HG02973 (cell line): ENCODE results near the gene MYO1D.
A peak's percentile ranks its signal among the peaks of the same experiment; 100 is the strongest.

Experiments
- ATAC-seq: cut with Tn5 transposase; IDR thresholded peaks from one replicate; pipeline ENCODE4 v1.9.1; 2021; ENCODE audit warnings: moderate library complexity; ENCODE audit not compliant: unreplicated experiment

MYO1D gene

DNA sequence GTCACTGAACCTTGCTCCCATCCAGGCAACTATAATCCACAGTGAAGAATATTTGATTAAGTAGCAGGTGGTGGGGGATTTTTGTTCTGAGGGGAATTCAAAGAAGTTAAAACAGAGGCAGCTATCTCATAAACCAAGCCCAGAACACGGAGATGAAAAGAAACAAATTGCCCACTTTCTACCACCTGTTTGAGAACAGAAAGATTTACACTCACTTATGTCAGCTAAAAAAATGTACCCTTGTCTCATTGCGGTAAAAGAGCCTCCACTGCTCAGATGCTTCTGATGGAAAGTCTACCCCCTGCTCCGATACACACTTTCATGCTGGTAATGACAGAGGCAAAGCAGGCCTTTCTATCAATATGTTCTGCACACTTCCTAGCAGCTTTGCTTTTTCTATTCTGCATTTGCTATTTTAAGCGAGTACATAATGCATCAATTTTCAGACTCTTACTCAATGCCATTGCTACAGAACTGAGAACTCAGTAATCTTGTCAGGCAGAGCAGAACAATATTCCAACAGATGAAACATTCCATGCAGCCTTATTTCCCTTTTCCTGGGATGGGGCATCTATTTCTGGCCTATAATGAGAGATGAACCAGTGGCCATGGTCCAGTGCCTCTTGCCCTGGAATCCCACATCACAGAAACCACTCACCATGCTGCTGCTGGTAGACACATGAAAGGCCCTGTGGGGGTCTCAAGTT, 361.1 kb downstream of the MYO1D start:
- no peak for ATAC-seq

DNA sequence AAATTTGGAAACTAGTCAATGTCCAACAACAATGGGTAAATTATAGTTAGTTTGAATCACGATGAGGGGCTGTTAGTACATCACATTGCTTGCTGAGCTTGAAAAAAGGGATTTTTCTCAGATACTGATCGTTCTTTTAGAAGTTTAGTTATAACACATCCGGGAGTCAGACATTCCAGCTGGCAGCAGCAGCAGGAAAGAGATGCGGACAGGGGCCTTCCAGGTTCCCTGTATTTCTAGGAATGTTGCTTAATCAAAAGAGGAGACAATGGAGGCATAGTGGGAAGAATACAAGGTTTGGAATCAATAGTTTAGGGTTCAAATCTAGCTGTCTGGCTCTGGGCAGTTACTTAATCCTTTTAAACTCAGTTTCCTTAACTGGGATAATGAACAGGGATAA, 362.3 kb downstream of the MYO1D start:
- ATAC-seq: no peak

DNA sequence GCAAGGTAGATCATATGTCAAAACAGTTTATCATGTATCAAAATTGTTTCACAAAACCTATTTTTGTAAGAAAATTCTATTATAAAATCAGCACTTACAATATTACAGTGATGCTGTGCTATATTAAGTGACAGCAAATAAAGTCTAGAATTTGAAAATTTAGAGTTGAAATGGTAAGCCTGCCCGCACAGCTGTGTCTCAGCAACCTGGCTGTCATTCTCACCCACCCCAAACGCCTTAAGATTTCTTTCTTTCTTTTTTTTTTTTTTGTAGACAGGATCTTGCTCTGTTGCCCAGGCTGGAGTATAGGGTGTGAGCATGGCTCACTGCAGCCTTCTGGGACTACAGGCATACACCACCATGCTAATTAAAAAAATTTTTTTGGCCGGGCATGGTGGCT, 363.3 kb downstream of the MYO1D start:
- no peak for ATAC-seq

DNA sequence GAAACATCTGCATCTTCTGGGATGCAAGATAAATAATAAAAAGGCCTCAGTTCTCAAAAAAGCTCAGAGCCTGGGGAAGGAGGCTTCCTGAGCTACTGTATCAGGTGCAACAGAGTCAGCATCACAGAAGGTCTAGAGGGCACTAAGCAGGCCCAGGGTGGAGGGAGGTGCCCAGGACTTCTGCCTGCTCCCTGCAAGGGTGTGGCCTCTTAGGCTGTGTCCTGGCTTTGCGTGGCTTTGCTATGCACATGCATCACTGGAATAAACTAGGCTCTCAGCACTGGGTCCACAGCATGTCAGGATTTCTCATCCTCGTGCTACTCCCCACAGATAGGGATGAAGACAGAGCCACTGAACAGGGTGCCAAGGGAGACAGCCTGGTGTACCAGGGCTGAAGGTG, 364.6 kb downstream of the MYO1D start:
- ATAC-seq: no peak

DNA sequence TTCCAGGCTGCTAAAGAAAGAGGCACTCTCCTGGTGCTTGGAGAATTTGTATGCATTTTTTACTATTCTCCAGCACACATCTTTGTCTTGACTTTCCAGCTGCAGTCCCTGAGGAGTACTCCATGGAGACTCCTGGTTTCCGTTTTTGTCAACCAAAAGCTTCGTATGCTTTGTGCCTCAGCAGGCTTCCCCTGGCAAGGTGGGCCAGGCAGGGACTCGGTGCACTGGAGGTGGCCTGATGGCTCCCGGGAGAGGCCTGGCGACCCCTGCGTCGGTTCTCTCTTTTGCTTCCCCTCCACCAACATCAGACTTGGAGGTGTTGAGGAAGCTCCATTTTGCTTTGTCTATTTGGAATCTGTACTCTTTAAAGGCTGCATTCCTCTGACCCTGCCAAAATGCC, 366.5 kb downstream of the MYO1D start:
- ATAC-seq: no peak

DNA sequence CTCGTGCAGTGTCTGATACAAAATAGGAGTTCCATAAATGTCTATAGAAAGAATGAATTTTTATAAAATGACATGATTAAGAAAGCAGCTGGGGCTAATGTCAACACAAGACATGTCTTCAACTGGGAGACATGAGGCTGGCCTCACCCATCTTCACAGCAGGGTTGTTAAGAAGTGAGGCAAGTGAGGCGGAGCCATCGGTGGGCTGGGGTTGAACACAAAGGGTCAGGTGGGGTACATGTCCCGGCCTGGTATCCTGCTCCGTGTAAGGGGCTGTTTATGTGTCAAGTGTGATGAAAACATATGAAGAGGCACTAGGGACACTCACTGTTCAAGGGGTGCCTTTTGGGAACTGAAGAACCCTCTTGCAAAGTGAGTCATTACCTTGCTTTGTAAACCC, 368.0 kb downstream of the MYO1D start:
- no peak for ATAC-seq

DNA sequence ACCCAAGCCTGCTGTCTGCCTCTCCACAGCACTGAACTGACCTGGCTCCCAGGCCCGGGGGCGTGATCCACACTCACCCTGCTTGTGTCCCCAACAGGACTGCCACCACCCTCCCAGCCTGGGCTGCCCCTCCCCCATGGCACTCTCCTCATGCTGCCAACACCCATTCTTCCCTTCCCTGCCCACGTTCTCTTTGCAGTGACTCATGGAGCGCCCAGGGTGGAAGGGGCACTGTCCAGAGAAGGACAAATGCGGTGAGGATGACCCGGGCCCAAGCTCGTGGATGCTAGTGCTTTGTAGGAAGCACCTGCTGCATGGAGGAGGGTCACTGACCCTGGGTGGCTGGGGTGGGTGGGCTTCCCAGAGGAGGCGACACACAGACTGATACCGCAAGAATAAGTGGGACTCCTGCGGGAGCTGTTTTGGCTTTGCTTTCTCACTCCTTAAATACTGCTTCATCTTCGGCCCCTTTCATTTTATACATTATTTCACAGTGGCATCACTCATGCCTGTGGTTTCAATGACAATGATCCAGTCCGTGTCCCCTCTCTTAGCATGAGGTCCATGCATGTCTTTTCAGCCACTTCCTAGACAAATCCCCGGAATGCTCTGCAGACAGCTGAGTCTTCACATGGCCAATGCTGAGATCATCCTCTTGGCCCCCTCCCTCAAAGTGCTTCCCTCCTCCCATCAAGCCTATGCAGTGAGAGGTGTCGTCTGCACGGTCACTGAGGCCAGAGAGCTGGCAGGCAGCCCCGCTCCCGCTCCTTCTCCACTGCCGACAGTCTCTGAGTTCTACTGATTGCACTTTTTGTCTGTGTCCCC, 372.5 kb downstream of the MYO1D start:
- ATAC-seq: no peak

DNA sequence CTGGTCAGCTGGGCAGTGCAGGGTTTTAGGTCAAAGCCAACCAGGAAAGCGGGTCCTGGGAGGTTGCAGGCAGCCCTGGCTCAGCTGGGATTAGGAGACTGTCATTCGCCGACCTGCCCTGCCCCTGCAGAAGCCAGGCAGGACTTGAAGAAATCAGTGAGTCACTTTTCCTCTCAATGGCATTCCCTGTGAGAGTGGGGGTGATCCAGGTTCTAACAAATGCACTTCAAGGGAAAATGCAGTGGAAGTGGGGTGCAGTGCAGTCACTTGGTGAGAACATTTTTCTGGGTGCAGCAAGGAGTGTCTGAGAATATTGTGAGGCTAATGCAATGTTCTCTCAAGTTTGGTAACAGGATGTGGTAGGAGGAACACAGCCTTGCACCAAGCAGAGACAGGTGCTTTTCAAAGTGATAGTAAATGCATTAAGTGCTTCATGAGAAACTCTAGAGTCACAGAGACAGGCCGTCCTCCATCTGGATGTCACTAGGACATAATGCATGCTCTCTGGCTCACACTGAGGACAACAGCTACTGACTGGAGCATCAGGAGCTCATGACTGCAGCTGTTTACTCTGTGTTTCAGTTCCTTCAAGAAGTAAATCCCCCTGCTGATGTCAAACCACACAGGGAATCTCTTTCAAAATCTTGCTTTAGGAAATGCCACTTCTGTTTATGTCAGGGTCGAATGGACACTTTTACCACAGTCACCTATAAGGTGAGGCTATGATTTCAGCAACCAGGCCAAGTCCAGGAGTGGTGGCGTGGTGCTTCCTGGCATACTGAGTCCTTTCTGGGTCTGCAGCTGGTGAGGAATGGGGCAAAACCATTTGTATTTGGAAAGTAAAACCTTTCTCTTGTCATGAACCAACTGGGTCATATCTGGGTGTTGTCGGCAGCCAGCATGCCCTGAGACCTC, 373.4 kb downstream of the MYO1D start:
- peak; percentile 83 for ATAC-seq

DNA sequence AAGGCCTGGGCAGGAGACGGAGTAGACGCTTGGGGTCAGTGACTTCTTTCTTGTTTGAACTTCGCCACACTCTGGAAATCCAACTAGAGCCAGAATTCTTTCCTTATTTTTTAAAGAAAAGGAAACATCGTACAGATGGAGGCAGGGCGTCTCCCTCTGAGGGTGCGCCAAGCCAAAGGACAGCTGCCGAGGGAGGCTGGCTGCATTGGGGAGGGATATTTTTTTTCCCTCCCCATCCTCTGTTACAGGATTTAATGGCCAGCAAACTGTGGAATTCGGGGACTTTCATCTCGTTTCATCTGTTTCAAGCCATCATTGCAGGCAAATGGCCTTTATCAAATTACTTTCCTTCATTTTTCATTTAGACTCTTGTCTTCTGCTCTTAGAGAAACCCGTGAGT, 374.2 kb downstream of the MYO1D start:
- no peak for ATAC-seq

DNA sequence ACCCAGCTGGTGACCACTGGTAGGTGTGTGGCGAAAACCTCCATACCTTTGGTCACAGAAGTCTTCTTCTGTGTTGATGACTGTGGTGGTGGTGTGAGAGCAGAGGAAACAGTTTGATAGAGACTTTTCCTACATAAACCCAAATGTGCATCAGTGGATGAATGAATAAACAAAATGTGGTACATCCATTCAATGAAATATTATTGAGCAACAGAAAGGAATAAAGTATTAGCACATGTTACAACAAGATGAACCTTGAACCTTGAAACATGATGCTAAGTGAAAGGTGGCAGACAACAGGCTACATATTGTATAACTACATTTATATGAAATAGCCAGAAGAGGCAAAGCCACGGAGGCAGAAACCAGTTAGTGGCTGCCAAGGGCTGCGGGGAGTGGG, 374.9 kb downstream of the MYO1D start:
- ATAC-seq: no peak

DNA sequence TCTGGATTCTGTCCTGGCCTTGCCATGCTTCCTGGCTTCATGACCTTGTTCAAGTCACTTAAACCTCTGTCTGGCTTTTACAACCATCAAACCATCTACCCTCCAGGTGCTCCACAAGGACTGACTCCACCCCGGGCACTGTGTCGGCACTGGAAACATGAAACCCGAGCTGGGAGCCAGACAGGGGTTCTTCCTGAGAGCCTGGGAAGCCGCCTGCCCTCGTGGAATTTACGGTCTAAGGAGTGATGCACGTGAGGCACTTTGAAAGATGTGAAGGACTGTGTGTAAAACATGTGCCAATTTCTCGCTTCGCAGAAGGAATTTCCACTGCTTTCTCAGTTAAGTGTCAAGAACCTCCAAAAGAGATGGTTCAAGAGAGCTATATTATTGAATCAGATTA, 378.5 kb downstream of the MYO1D start:
- no peak for ATAC-seq

DNA sequence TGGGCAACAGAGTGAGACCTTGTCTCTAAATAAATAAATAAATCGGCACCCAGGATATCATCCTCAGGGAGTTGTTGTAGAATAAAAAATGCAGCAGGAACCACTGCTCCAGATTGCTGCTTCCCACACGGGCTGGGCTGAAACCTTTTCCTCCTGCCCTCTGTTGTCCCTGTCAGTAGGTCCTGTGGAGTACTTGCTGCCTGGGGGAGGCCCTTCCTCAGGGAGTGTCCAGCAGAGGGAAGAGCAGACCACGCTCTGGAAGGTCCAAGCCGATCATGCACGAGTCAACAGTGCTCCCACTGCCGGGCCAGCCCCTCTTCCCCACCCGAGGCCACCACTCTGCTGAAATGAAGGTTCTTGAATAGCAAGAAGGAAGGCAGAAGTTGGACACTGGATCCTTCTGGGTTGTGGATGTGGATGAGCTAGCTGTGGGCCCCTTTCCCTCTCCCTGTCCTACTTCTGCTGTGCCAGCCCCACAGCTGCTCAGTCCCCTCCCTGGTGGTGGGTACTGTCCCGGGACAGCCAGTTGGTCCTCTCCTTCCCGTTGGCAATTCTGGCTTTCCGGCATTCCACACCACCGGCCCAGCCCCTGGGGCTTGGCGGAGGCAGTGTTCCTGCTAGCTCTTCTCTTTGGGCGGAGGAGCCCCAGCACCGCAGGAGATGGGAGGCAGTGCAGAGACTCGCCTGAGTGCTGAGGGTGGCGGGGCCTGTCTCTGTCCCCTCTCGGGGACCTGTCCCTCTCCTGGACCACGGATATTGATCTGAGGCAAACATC, 379.3 kb downstream of the MYO1D start:
- ATAC-seq: no peak

DNA sequence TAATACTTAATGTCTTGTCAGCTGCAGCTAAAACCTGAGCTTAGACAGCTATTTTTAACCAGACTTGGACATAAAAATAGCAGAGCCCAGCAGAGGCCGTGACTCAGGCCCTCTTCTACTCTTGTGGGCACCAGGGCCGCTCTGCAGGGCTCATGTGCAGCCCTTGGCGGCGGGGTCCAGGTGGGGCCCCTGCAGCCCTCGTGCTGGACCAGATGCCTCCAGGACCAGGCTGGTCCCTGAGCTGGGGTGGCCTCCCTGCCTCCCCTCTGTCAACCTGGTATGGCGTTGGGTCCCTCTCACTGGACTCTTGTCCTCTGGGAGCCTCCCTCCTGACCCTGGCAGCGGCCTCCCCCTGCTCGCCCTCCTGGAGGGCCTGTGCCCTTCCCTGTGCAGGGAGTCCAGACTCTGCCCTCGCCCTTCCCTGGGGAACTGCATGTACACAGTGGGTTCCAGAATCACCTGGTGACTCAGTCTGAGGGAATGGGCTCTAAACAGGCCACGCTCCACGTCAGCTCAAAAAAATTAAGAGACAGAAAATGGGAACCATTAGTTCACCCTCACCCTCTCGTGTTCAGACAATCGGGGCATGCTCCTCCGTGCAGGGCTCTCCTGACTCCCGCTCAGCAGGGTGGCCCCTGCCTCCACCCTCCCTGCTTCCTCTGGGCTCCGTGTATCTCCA, 380.4 kb downstream of the MYO1D start:
- ATAC-seq: no peak

DNA sequence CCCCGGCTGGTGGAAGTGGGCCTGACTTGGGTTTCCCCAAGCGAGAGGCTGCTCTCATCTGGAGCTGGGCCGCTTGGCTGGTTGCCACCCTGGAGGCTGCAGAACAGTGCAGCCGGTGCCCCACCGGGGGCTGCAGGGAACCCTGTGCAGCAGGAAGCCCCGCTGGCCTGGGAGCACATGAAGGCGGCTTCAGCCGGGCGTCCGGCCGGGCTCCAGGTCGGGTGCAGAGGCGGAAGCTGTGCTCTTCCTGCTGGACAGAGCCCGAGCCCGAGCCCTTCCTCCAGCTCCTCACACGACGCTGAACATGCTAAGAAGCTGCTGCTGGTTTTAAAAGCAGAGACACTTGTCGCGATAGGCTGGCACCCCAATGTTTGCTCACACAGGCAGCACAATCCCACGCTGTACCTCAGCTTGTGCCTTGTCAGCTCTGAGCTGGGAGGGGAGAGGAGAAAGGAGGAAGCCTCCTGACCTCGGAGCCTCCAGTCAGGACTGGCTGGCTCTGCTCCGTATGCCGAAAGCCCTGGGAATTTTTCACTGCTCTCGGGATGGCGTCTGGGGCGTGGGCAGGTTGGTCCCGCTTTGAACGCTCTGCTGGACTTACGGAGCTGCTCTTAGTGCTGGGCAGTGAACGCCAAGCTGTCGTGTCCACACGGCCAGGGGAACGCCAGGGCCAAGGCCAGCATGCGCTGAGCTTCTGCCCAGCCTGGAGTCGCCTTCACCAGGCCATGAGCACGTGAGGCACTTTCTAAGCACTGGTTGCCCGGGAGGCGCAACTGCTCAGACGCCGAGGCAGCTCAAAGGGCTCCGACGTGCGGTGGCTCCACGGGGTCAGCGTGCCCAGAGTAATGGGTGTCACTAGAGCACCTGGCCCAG, 381.3 kb downstream of the MYO1D start:
- no peak for ATAC-seq

DNA sequence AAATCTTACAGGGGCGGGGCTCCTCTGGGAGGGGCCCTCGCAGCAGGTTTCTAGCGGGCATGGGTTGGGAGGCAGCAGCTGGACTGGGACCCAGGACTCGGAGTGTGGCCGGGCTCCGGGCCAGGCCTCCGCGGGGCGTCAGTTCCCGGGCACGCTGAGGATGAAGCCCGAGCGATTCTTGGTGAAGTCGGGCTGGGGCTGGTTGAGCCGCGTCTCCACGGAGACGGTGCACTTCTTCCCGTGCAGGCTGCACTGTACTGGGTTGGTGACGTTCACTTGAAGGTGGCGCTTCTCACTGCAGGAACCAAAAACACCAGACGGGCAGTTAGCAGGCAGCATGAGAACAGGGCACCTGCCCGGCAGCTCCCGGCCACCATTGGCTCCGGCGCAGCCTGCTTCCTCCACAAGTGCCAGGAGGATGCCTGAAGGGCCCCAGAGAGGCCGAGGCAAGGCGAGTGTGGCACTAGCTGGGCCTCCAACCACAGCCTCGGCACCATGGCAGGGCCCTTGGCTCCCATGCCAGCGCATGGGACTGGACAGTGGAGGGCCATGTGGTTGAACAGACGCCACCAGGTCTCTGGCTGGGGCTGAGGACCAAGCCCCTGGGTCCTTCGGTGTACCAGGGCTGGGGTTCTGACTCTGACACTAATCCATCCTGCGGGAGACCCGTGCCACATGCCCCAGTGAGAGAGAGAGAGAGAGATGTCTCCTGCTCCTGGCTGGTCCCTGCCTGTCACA, 382.1 kb downstream of the MYO1D start:
- no peak for ATAC-seq

DNA sequence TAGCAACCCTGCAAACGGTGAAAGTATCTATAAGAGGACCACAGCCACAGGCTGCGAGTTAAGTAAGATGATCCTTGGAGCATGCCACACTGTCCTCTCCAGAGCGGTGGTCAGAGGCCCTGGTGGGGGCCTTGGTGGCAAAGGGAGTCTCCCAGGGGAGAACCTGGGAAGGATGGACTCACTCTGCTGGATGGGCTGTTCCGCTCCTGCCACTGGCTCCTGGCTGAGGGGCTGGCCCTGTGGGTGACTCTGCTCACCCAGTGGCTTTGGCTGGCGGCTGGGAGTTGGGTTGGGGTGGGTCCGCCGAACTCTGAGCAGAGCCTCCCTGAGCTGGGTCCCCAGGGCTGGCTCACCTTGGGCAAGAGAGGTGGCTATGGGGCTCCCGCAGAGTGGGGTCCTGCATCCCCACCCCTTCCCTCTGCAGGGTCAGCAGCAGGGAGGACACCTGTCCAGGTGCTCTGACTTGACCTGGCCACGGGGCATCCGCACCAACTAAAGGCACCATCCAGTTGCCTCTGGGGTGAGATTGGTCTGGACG, 382.9 kb downstream of the MYO1D start:
- no peak for ATAC-seq

DNA sequence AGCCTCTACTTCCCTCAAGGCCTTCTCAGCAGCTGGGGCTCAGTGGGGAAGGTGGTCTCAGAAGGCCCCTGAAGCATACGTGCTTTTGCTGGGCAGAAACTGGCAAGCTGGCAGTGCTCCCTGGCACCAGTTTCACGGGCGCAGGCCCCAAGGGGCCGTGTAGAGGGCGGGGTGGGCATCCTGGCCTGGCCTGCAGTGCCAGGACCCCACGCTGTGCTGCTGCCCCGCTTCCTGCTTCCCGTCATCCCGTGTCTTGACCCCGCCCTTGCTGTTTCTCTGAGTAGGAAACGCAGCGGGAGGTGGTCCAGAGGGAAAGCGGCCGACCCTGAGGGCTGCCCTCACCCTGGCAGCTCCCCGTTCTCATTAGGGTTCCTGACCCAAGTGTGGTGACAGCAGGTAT, 383.4 kb downstream of the MYO1D start:
- ATAC-seq: no peak

DNA sequence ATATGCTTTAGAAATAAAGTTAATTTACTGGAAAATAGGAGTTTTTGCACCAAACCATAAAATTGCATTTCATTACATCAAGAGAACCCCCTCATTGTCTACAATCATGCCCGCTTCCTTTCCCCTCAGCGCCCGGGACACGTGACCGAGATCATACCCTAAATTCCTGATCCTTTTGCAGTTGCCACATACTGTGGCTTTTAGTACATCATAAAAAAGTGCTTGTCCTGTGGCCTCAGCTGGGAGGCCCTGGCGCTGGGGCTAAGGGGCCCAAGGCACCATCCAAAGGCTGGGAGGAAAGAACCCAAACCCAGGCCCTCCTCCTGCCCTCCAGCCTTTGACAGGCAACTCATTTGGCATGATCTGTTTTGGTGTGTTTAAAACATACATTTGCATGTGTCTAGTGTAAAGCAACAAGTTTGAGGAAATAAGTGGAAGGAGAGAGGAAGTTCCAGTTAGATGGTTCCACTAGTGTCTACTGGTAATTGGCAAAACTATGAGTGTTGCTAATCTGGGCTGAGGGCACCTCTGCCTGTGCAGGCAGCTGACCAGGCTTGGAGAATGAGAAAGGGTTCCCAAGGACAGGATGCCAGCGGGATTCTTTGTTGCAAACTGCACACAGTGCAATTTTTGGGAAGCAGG, 384.2 kb downstream of the MYO1D start:
- ATAC-seq: no peak
